HG02938 (cell line): ENCODE results near the gene PPP4C.
"Not testable (repeated sequence)": the region's sequence is repeated elsewhere in the genome, so short reads cannot be mapped to it uniquely, and the experiment has no call there.

ENCODE experiments used
- ATAC-seq: cut with Tn5 transposase; IDR thresholded peaks from one replicate; pipeline ENCODE4 v1.9.1; 2021; ENCODE audit warnings: mild to moderate bottlenecking, moderate library complexity; ENCODE audit not compliant: unreplicated experiment

PPP4C gene

GRCh38 chr16:30075503-30076275, at the start of gene PPP4C:
Gene PPP4C, plus strand, starts transcription at chr16:30075994. Its CDS starts 384 bp downstream, at chr16:30076378.
- peak; percentile 62 for ATAC-seq

GRCh38 chr16:30026449-30026848, 49.3 kb upstream of the PPP4C start:
- no peak for ATAC-seq

GRCh38 chr16:30027588-30028437, 48.0 kb upstream of the PPP4C start:
- no peak for ATAC-seq

GRCh38 chr16:30028438-30029076, 47.2 kb upstream of the PPP4C start:
- no peak for ATAC-seq

- ATAC-seq, result no peak
These were observed 45.6 kb upstream of the PPP4C start for GRCh38 chr16:30030011-30030685.

- ATAC-seq, result no peak
These were observed 44.9 kb upstream of the PPP4C start, which contains the start of gene TLCD3B for GRCh38 chr16:30030841-30031413. Gene TLCD3B, minus strand, starts transcription at chr16:30031271. Its CDS starts 744 bp downstream, at chr16:30030527.

GRCh38 chr16:30031477-30031918, 44.3 kb upstream of the PPP4C start:
- ATAC-seq, result no peak

GRCh38 chr16:30032083-30032819, 43.5 kb upstream of the PPP4C start:
- ATAC-seq, result no peak

GRCh38 chr16:30033270-30033669, 42.5 kb upstream of the PPP4C start:
- no peak for ATAC-seq

- ATAC-seq, result no peak
These were observed 35.6 kb upstream of the PPP4C start for GRCh38 chr16:30040221-30040620.

- not testable (repeated sequence) for ATAC-seq
These were observed 35.1 kb upstream of the PPP4C start for GRCh38 chr16:30040690-30041089.

- no peak for ATAC-seq
These were observed 34.0 kb upstream of the PPP4C start for GRCh38 chr16:30041841-30042240.

GRCh38 chr16:30046178-30046577, 29.6 kb upstream of the PPP4C start:
- no peak for ATAC-seq

GRCh38 chr16:30046588-30046987, 29.2 kb upstream of the PPP4C start:
- no peak for ATAC-seq

- ATAC-seq, result no peak
These were observed 25.9 kb upstream of the PPP4C start for GRCh38 chr16:30049871-30050270.

- no peak for ATAC-seq
These were observed 24.3 kb upstream of the PPP4C start for GRCh38 chr16:30051518-30051917.

GRCh38 chr16:30052671-30053372, 23.0 kb upstream of the PPP4C start:
- ATAC-seq, result peak; percentile 62

- no peak for ATAC-seq
These were observed 22.3 kb upstream of the PPP4C start for GRCh38 chr16:30053376-30054015.

- no peak for ATAC-seq
These were observed 21.3 kb upstream of the PPP4C start for GRCh38 chr16:30054451-30054850.
